ENCODE results near the gene NFIB.

GRCh38 chr9:14072850-14073249 is 241.1 kb downstream of the NFIB start:
- TF ChIP-seq POLR2AphosphoS5 (IDR thresholded peaks at IDR 0.05) (no peak), CTCF (IDR thresholded peaks at IDR 0.05) (no peak), POLR2A (IDR thresholded peaks at IDR 0.05) (no peak), EP300 (IDR thresholded peaks at IDR 0.05; ENCODE audit: low read depth) (no peak)
